MCF 10A (cell line): ENCODE results near the gene PORCN. TPM values are rescaled to one million over a fixed set of nuclear protein-coding genes. Genes with fewer than 3 reads are reported as not detected.
A peak's percentile ranks its signal among the peaks of the same experiment; 100 is the strongest.

Experiments
- BruUV-seq: library from RNA; stranded (reverse); fragments of 400-500 nt; replicated peaks from 2 replicates; lab custom pipeline; 2021; lab: Mats Ljungman, UMichigan
- CTCF ChIA-PET: fragments of 300-600 bp; sonication (Branson Sonifier 250); formaldehyde crosslinking; extraction: SDS; loops from one replicate; lab custom pipeline; 2021; ENCODE audit warnings: antibody characterized with exemption, inconsistent platforms; lab: Yijun Ruan, JAX
- POLR2A ChIA-PET: fragments of 300-600, 350-650 bp; sonication (Branson Sonifier 250); formaldehyde crosslinking; extraction: SDS; loops from one replicate; lab custom pipeline; 2020; ENCODE audit warnings: antibody characterized with exemption, inconsistent platforms; lab: Yijun Ruan, JAX
- DNase-seq: peaks from one replicate; pipeline ENCODE4 v3.0.0-alpha.2; 2018; ENCODE audit not compliant: unreplicated experiment
- H3K27ac Mint-ChIP-seq: one replicate; pipeline ENCODE4 v1.8.0; 2022; ENCODE audit warnings: mild to moderate bottlenecking, low read depth, mixed read lengths; ENCODE audit not compliant: unreplicated experiment
- H3K27me3 Mint-ChIP-seq: one replicate; pipeline ENCODE4 v1.8.0; 2022; ENCODE audit warnings: mixed read lengths; ENCODE audit not compliant: insufficient read depth, unreplicated experiment
- H3K36me3 Mint-ChIP-seq: one replicate; pipeline ENCODE4 v1.8.0; 2022; ENCODE audit warnings: mild to moderate bottlenecking, moderate library complexity, mixed read lengths; ENCODE audit not compliant: insufficient read depth, unreplicated experiment
- H3K4me1 Mint-ChIP-seq: one replicate; pipeline ENCODE4 v1.8.0; 2022; ENCODE audit warnings: mixed read lengths; ENCODE audit not compliant: insufficient read depth, unreplicated experiment
- H3K4me3 Mint-ChIP-seq: one replicate; pipeline ENCODE4 v1.8.0; 2022; ENCODE audit warnings: mild to moderate bottlenecking, moderate library complexity, mixed read lengths; ENCODE audit not compliant: unreplicated experiment
- H3K9me3 Mint-ChIP-seq: one replicate; pipeline ENCODE4 v1.8.0; 2022; ENCODE audit warnings: mixed read lengths; ENCODE audit not compliant: unreplicated experiment
- intact Hi-C: fragments of 100-400 bp; cut with micrococcal nuclease; formaldehyde crosslinking; loops from 2 replicates; pipeline ENCODE4 v1.14.1; 2022
- total RNA-seq: library from RNA; stranded (reverse); gene quantifications from 2 replicates; pipeline ENCODE4 v1.2.3, GENCODE V29; 2022
- TF ChIP-seq, protein P1 (sequence below): fragments of 200-600 bp; IDR thresholded peaks from one replicate; pipeline ENCODE4 v1.8.0; 2022; ENCODE audit warnings: antibody characterized with exemption, mild to moderate bottlenecking; ENCODE audit not compliant: unreplicated experiment

PORCN gene
- total RNA-seq, 1 experiment from 2014 or later, result 29.2 TPM

DNA sequence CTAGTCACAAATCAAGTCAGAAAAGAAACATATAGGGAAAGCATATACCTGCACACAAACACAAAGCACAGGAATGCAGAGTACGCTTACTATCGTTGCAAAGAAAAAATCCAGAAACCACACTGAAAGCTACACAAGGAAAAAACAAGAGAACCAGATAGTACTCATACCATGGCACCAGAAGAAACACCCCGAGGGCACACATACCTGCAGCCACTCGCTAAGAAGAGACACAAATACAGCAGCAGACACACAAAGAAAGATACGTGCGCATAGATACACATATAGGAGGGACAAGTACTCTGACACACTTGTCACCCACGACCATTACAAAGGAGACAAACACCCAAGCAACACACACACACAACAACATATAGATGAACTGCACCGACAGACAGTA lies 37.3 kb upstream of the PORCN start:
- H3K4me3 Mint-ChIP-seq, result no peak overlapping the region
- no peak for DNase-seq

GRCh38 chrX:48472225-48472624 lies 36.6 kb upstream of the PORCN start:
- TF ChIP-seq, protein P1, sequence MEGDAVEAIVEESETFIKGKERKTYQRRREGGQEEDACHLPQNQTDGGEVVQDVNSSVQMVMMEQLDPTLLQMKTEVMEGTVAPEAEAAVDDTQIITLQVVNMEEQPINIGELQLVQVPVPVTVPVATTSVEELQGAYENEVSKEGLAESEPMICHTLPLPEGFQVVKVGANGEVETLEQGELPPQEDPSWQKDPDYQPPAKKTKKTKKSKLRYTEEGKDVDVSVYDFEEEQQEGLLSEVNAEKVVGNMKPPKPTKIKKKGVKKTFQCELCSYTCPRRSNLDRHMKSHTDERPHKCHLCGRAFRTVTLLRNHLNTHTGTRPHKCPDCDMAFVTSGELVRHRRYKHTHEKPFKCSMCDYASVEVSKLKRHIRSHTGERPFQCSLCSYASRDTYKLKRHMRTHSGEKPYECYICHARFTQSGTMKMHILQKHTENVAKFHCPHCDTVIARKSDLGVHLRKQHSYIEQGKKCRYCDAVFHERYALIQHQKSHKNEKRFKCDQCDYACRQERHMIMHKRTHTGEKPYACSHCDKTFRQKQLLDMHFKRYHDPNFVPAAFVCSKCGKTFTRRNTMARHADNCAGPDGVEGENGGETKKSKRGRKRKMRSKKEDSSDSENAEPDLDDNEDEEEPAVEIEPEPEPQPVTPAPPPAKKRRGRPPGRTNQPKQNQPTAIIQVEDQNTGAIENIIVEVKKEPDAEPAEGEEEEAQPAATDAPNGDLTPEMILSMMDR, result no peak
- H3K9me3 Mint-ChIP-seq, result peaks cover 8% of the 10 kb centered on the region
- CTCF ChIA-PET, result no interaction called here
- intact Hi-C loops, result no loop called here
- BruUV-seq, result no TSS peak
- no peak overlapping the region for H3K4me3 Mint-ChIP-seq
- H3K27me3 Mint-ChIP-seq, result no peaks in the 10 kb centered on the region
- POLR2A ChIA-PET, result no interaction called here
- H3K4me1 Mint-ChIP-seq, result peaks cover 10% of the 10 kb centered on the region
- H3K36me3 Mint-ChIP-seq, result peaks cover 8% of the 10 kb centered on the region
- H3K27ac Mint-ChIP-seq, result no peak overlapping the region
- DNase-seq, result no peak

More for the DNA sequence above, 37.3 kb upstream of the PORCN start:
- peaks cover 5% of the 10 kb centered on the region for H3K36me3 Mint-ChIP-seq
- H3K9me3 Mint-ChIP-seq, result peaks cover 8% of the 10 kb centered on the region
- ChIA-PET POLR2A (no interaction called here), CTCF (no interaction called here)
- TF ChIP-seq, protein P1, result no peak
- intact Hi-C loops, result no loop called here
- BruUV-seq, result no TSS peak
- no peaks in the 10 kb centered on the region for H3K27me3 Mint-ChIP-seq
- H3K27ac Mint-ChIP-seq, result no peak overlapping the region
- H3K4me1 Mint-ChIP-seq, result peaks cover 4% of the 10 kb centered on the region

GRCh38 chrX:48472851-48473703 lies 35.7 kb upstream of the PORCN start:
- CTCF ChIA-PET, result interaction anchor here (0.8 to 2.1 kb wide), 6 partner anchors 9 to 88 kb away, joined by 3 to 8 read pairs (median 5); no protein-coding TSS in a partner anchor

DNA sequence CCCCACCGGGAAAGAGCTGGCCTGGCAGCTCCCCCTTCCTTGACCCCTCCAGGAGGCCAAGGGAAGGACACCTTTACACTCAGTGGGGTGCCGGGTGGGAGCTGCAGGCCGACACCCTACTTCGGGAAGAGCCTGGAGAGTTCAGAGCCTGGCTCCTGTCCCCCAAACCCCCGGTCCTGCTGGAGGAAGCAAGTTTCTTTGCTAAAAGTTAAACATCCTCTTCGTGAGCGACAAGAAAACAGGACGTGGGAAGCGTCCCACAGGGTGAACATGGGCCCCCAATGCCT lies 35.1 kb upstream of the PORCN start:
- Mint-ChIP-seq H3K27me3 (no peaks in the 10 kb centered on the region), H3K27ac (peak overlapping the region; percentile 26), H3K9me3 (no peaks in the 10 kb centered on the region), H3K4me3 (no peak overlapping the region), H3K36me3 (peaks cover 19% of the 10 kb centered on the region), H3K4me1 (peaks cover 17% of the 10 kb centered on the region)
- POLR2A ChIA-PET, result interaction anchor here (0.8 to 2.4 kb wide), 3 partner anchors 12 to 66 kb away, joined by 4 to 10 read pairs (median 4); partner anchors contain the start of gene TBC1D25
- DNase-seq, result no peak
- intact Hi-C loops, result no loop called here
- CTCF ChIA-PET, result interaction anchor here (0.6 to 2.1 kb wide), 10 partner anchors 8 to 120 kb away, joined by 3 to 8 read pairs (median 4); no protein-coding TSS in a partner anchor
- TF ChIP-seq, protein P1, result no peak
- no TSS peak for BruUV-seq

More at GRCh38 chrX:48472851-48473703, 35.7 kb upstream of the PORCN start:
- TF ChIP-seq, protein P1, result no peak
- intact Hi-C loops, result no loop called here
- peaks cover 17% of the 10 kb centered on the region for H3K4me1 Mint-ChIP-seq
- H3K36me3 Mint-ChIP-seq, result peaks cover 14% of the 10 kb centered on the region
- no TSS peak for BruUV-seq
- DNase-seq, result no peak
- H3K4me3 Mint-ChIP-seq, result no peak overlapping the region
- POLR2A ChIA-PET, result interaction anchor here (0.8 to 1.1 kb wide), 2 partner anchors 11 to 17 kb away, joined by 4 read pairs; no protein-coding TSS in a partner anchor
- H3K27me3 Mint-ChIP-seq, result no peaks in the 10 kb centered on the region
- peaks cover 2% of the 10 kb centered on the region for H3K9me3 Mint-ChIP-seq
- H3K27ac Mint-ChIP-seq, result no peak overlapping the region
